ENCODE results near the gene TBC1D4. TPM values are rescaled to one million over a fixed set of nuclear protein-coding genes. Genes with fewer than 3 reads are reported as not detected.

TBC1D4 gene
- polyA plus RNA-seq, 1 of the 3 experiments (the other 2 are of a cell fraction), result 8.8 TPM

- Histone ChIP-seq H3K79me2 (ENCODE audit: insufficient read depth) (peaks cover 4% of the 10 kb centered on the region), H4K20me1 (ENCODE audit: insufficient read depth) (no peaks in the 10 kb centered on the region; the same call in 1 of the 2 replicates), H3K27me3 (ENCODE audit: insufficient read depth) (no peaks in the 10 kb centered on the region), H3K9me3 (no peaks in the 10 kb centered on the region), H3K4me1 (ENCODE audit: control insufficient read depth in 1 of 2, insufficient read depth in 2 of 2, low read depth in 1 of 2, low read length in 1 of 2) (0 out of 4 replicates have a peak, but pooled peaks cover 0 to 10% of the 10 kb centered on the region in 2 experiments), H3K36me3 (replicated peaks in 1 of 2; ENCODE audit: control insufficient read depth in 1 of 2, insufficient read depth in 2 of 2, low read length in 1 of 2) (no peaks in the 10 kb centered on the region), H3K9ac (no peak overlapping the region), H3K4me3 (ENCODE audit: low read depth in 2 of 2, low read length in 1 of 2) (no peak overlapping the region), H3K4me2 (no peak overlapping the region), H3K27ac (ENCODE audit: low read depth in 2 of 2, low read length in 1 of 2) (no peak overlapping the region), H2AFZ (ENCODE audit: low read depth) (no peak overlapping the region), H3K9me2 (no peaks in the 10 kb centered on the region; the same call in 1 of the 2 replicates), H3F3A (replicated peaks; ENCODE audit: insufficient read depth) (no peaks in the 10 kb centered on the region)
- ChIA-PET POLR2A (no interaction called here), CTCF (interaction anchor here (0.8 to 1.3 kb wide), 2 partner anchors 8 to 13 kb away, joined by 4 read pairs; no protein-coding TSS in a partner anchor)
- 88% methylated on average over 2 of the region's 2 CpGs for WGBS (ENCODE audit: low lambda C conversion rate)
- no peak for TF ChIP-seq RCOR1 (IDR thresholded peaks at IDR 0.05; ENCODE audit: low read length)
- TF ChIP-seq POLR2AphosphoS5 (IDR thresholded peaks at IDR 0.05; ENCODE audit: low read depth, low read length), result no peak
- TF ChIP-seq CTCF (IDR thresholded peaks at IDR 0.05), result no peak; the same call in 1 of the 2 replicates
- no peak for TF ChIP-seq GABPA (IDR thresholded peaks at IDR 0.05; ENCODE audit: low read depth)
- TF ChIP-seq REST (IDR thresholded peaks at IDR 0.05; ENCODE audit: low read depth, low read length), result no peak
- TF ChIP-seq SIN3A (IDR thresholded peaks at IDR 0.05; ENCODE audit: borderline replicate concordance, low read depth, low read length), result no peak
- TF ChIP-seq FOXM1 (IDR thresholded peaks at IDR 0.05; ENCODE audit: low read depth), result no peak
- TF ChIP-seq ELF1 (IDR thresholded peaks at IDR 0.05), result no peak
- no peak for TF ChIP-seq JUND (IDR thresholded peaks at IDR 0.05)
- TF ChIP-seq, protein P1, sequence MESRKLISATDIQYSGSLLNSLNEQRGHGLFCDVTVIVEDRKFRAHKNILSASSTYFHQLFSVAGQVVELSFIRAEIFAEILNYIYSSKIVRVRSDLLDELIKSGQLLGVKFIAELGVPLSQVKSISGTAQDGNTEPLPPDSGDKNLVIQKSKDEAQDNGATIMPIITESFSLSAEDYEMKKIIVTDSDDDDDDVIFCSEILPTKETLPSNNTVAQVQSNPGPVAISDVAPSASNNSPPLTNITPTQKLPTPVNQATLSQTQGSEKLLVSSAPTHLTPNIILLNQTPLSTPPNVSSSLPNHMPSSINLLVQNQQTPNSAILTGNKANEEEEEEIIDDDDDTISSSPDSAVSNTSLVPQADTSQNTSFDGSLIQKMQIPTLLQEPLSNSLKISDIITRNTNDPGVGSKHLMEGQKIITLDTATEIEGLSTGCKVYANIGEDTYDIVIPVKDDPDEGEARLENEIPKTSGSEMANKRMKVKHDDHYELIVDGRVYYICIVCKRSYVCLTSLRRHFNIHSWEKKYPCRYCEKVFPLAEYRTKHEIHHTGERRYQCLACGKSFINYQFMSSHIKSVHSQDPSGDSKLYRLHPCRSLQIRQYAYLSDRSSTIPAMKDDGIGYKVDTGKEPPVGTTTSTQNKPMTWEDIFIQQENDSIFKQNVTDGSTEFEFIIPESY (IDR thresholded peaks at IDR 0.05; ENCODE audit: borderline replicate concordance, low read depth), result no peak
- no peak for TF ChIP-seq IRF3 (IDR thresholded peaks at IDR 0.05; ENCODE audit: low read depth, low read length)
- TF ChIP-seq NFIC (IDR thresholded peaks at IDR 0.05; ENCODE audit: borderline replicate concordance), result no peak
- TF ChIP-seq RXRA (IDR thresholded peaks at IDR 0.05; ENCODE audit: borderline replicate concordance, low read depth), result no peak
- TF ChIP-seq SMC3 (IDR thresholded peaks at IDR 0.05; ENCODE audit: low read depth, low read length), result no peak
- no peak for TF ChIP-seq EP300 (IDR thresholded peaks at IDR 0.05; ENCODE audit: borderline replicate concordance in 1 of 2, low read depth in 1 of 2, low read length in 1 of 2)
- no peak for TF ChIP-seq TAF1 (IDR thresholded peaks at IDR 0.05; ENCODE audit: borderline replicate concordance, low read depth, low read length)
- no peak for TF ChIP-seq USF1 (IDR thresholded peaks at IDR 0.05; ENCODE audit: borderline replicate concordance, low read depth)
- TF ChIP-seq NRF1 (IDR thresholded peaks at IDR 0.05; ENCODE audit: low read depth, low read length), result no peak
- no peak for DNase-seq
These were observed 49.9 kb downstream of the TBC1D4 start for GRCh38 chr13:75432045-75432444.

Data from SK-N-SH (cell line).